ENCODE results near the gene TECR.
"Not testable (repeated sequence)": the region's sequence is repeated elsewhere in the genome, so short reads cannot be mapped to it uniquely, and the experiment has no call there.

GRCh38 chr19:14564652-14565297, 35.4 kb downstream of the TECR start:
- TF ChIP-seq CTCF (IDR thresholded peaks at IDR 0.05; ENCODE audit: insufficient read depth, low read depth, low read length); EZH2 (IDR thresholded peaks at IDR 0.05; ENCODE audit: insufficient read depth, low read length): not testable (repeated sequence)
